IPS-18a (cell line): ENCODE data around the gene CTSC.
"Not testable (repeated sequence)": the region's sequence is repeated elsewhere in the genome, so short reads cannot be mapped to it uniquely, and the experiment has no call there.

Experiments
- H3K27ac ChIP-seq: one replicate; pipeline ENCODE4 v1.5.1; 2013; ENCODE audit warnings: low read length
- H3K27me3 ChIP-seq: one replicate; pipeline ENCODE4 v1.6.1; 2013; ENCODE audit warnings: mild to moderate bottlenecking, low read length; ENCODE audit not compliant: control insufficient read depth, insufficient read depth
- H3K36me3 ChIP-seq: one replicate; pipeline ENCODE4 v1.6.1; 2013; ENCODE audit warnings: low read depth, low read length; ENCODE audit not compliant: control insufficient read depth
- H3K4me1 ChIP-seq: one replicate; pipeline ENCODE4 v1.6.1; 2013; ENCODE audit warnings: low read depth, low read length; ENCODE audit not compliant: control insufficient read depth
- H3K4me3 ChIP-seq: one replicate; pipeline ENCODE4 v1.5.1; 2013; ENCODE audit warnings: low read length
- H3K9ac ChIP-seq: one replicate; pipeline ENCODE4 v1.6.1; 2013; ENCODE audit warnings: mild to moderate bottlenecking, low read length, moderate library complexity
- H3K9me3 ChIP-seq: one replicate; pipeline ENCODE4 v1.6.1; 2013; ENCODE audit warnings: low read depth, low read length; ENCODE audit not compliant: control insufficient read depth

Gene CTSC

DNA sequence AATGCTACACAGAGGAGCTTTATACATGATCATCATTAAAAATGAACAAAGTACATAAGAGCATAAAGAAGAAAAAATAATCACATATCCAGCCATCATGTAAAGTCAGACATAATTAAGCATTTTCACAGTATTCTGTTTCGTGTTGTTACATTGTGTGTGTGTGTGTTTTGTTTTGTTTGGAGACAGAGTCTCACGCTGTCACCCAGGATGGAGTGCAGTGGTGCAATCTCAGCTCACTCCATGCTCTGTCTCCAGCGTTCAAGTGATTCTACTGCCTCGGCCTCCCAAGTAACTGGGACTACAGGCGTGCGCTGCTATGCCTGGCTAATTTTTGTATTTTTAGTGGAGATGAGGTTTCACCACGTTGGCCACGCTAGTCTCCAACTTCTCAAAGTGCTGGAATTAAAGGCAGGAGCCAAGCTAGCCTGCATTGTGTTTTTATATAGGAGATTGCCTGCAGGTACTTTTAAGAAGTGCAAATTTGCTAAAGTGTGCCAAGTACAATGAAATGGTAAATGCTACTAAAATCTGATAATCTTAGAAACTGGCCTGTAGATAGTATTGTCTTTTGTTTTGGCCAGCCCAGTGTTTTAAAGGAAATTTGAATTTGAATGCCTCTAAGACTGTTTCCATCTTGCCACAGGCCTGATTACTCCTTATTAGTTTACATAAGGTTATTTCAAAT is 7.8 kb downstream of the CTSC start:
- H3K27ac ChIP-seq: no peak overlapping the region
- no peak overlapping the region for H3K4me3 ChIP-seq
- no peaks in the 10 kb centered on the region for H3K27me3 ChIP-seq
- H3K9ac ChIP-seq: no peak overlapping the region
- H3K9me3 ChIP-seq: no peaks in the 10 kb centered on the region
- H3K4me1 ChIP-seq: peaks cover 41% of the 10 kb centered on the region
- H3K36me3 ChIP-seq: peaks cover 88% of the 10 kb centered on the region

DNA sequence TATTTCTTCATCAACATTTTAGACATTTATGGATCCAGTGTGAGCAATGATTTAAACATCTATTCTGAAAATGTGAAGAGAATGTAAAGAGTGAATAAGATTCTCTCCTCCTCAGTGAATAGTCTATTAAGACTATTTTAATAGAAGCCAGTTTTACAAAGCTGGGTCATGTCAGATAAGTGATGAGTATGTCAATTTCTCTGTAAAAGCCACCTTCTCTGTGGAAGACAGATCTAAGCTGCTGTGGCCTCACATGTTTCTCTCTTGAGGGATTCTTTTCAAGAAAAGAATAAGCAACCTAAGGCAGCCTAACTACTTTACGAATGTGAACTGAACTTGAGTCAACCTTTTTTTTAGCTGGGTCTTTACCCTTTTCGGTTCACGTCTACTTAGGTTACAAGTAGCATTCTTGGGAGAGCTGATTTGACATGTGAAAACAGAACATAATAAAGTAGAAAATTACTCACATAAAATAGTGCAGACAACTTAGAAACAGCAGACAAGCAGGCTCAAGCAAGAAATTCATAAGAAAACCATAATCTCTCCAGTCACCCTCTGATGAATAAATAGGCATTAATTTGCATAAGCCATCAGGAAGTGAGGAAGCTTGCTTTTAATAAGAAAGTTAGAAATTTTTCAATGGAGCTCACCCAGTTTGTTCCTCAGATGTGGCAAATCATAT is 9.9 kb downstream of the CTSC start:
- Histone ChIP-seq H3K27ac (no peak overlapping the region), H3K36me3 (peaks cover 86% of the 10 kb centered on the region), H3K27me3 (no peaks in the 10 kb centered on the region), H3K9ac (no peak overlapping the region), H3K9me3 (no peaks in the 10 kb centered on the region), H3K4me3 (no peak overlapping the region), H3K4me1 (peaks cover 36% of the 10 kb centered on the region)

DNA sequence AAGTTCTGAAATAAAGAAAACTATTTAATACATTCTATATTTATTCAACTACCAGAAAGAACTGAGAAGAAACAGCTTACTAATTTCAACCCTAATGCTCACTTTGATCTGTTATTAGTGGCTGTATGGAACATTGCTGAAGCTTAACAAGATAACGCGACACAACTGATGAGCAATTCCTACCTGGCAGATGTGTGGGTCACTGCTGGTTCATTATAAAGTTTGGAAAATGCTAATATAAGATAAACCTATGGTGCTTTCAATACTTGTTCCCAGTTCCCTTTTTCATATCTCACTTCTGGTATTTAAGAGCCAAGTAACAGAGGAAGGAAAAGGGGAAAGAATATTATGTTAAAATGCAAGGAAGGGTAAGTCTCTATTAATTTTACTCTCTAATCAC is 10.5 kb downstream of the CTSC start:
- H3K9me3 ChIP-seq: no peaks in the 10 kb centered on the region
- H3K4me3 ChIP-seq: no peak overlapping the region
- H3K9ac ChIP-seq: no peak overlapping the region
- H3K27me3 ChIP-seq: no peaks in the 10 kb centered on the region
- H3K4me1 ChIP-seq: peaks cover 36% of the 10 kb centered on the region
- H3K36me3 ChIP-seq: peaks cover 86% of the 10 kb centered on the region
- H3K27ac ChIP-seq: no peak overlapping the region

DNA sequence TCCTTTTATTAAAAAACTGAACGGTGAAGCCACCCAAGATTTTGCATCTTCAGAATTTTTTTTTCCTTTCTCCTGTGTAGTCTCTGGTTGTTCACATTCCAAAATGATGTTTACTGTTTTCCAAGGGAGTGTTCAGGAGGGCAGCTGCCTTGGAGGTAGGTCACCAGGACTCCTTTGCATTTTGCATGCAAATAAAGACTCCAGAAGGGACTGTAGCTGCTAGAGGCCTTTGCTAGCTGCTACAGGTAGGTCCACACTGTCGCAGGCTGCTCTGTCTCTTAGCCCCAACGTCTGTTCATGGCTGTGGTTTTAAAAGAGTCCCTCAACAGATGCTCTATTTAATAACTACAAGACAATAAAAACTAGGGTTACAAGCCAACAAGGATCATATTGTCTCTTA is 11.4 kb downstream of the CTSC start:
- no peaks in the 10 kb centered on the region for H3K27me3 ChIP-seq
- H3K4me3 ChIP-seq: no peak overlapping the region
- no peak overlapping the region for H3K9ac ChIP-seq
- H3K9me3 ChIP-seq: no peaks in the 10 kb centered on the region
- H3K36me3 ChIP-seq: peaks cover 84% of the 10 kb centered on the region
- H3K4me1 ChIP-seq: peaks cover 33% of the 10 kb centered on the region
- no peak overlapping the region for H3K27ac ChIP-seq

DNA sequence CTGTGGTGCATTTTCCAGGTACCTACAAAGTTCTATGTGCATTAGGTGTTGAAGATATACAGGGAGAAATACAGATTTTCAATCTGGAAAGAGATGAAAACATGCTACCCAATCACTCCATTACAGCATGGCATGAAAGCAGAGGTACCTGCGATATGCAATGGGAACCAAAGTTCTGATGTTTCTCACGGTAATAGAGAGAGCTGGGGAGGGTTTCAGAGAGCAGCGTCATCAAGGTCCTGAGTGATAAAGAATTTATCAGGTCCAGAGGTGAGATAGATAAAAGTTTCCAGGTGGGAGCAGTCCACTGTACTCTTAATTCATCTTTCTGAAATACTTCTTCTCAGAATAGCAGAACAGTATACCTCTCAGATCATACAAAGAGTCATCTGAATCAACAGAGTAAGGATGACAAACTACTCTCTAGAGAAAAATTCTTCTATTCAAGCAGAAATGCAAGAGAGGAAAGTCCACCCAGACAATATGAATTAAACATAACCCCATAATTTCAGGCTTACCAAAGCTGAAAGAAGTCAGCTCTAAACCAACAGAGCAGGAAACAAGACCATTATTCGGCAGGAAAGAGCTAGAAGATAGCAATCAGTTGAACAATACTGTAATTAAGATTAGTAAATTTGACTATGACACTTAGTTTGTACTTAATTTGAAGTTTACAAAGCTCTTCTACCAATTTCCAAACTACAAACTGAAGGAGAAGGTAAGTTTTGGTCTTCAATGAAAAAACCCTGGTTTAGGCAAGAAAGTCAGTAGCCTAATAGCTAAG is 12.8 kb downstream of the CTSC start:
- no peak overlapping the region for H3K4me3 ChIP-seq
- H3K27ac ChIP-seq: no peak overlapping the region
- H3K36me3 ChIP-seq: peaks cover 76% of the 10 kb centered on the region
- H3K9me3 ChIP-seq: no peaks in the 10 kb centered on the region
- no peaks in the 10 kb centered on the region for H3K27me3 ChIP-seq
- no peak overlapping the region for H3K9ac ChIP-seq
- peaks cover 34% of the 10 kb centered on the region for H3K4me1 ChIP-seq

DNA sequence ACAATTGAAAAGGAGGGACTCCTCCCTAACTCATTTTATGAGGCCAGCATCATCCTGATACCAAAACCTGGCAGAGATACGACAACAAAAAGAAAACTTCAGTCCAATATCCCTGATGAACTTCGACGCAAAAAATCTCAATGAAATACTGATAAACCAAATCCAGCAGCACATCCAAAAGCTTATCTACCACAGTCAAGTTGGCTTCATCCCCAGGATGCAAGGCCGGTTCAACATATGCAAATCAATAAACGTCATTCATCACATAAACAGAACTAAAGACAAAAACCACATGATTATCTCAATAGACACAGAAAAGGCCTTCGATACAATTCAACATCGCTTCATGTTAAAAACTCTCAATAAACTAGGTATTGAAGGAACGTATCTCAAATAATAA is 14.7 kb downstream of the CTSC start:
- Histone ChIP-seq H3K4me1 (peaks cover 37% of the 10 kb centered on the region), H3K36me3 (peaks cover 61% of the 10 kb centered on the region)
- not testable (repeated sequence) for H3K27me3 ChIP-seq, H3K9ac ChIP-seq, H3K27ac ChIP-seq, H3K9me3 ChIP-seq, H3K4me3 ChIP-seq

DNA sequence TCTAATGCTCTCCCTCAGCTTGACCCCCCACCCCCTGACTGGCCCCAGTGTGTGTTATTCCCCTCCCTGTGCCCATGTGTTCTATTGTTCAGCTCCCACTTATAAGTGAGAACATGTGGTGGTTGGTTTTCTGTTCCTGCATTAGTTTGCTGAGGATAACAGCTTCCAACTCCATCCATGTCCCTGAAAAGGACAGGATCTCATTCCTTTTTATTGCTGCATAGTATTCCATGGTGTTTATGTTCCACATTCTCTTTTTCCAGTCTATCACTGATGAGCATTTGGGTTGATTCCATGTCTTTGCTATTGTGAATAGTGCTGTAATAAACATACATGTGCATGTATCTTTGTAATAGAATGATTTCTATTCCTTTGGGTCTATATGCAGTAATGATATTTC is 16.1 kb downstream of the CTSC start:
- H3K36me3 ChIP-seq: peaks cover 47% of the 10 kb centered on the region
- H3K9ac ChIP-seq: not testable (repeated sequence)

DNA sequence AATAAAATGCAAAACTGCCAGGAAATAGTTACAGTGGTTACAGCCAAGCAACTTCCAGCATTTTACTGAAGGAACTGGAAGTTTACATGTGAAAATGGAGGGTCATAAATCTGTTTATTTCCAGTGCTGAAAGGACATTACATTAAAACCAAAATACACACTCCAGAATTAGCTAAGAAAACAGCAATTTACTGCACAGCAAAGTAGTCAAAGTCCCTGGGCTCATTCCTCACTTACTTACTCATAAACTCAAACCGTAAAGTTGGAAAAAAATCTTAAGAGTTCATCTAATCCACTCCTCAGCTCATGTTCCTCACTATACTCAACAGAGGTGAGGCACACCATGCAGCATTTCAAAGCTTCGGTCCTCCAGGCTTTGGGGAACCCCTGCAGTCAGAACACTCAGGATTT is 17.4 kb downstream of the CTSC start:
- no peak overlapping the region for H3K27ac ChIP-seq
- no peaks in the 10 kb centered on the region for H3K27me3 ChIP-seq
- peaks cover 16% of the 10 kb centered on the region for H3K4me1 ChIP-seq
- H3K36me3 ChIP-seq: peaks cover 38% of the 10 kb centered on the region
- H3K4me3 ChIP-seq: no peak overlapping the region
- no peaks in the 10 kb centered on the region for H3K9me3 ChIP-seq
- no peak overlapping the region for H3K9ac ChIP-seq

More for the DNA sequence above, 16.1 kb downstream of the CTSC start:
- not testable (repeated sequence) for H3K27me3 ChIP-seq, H3K27ac ChIP-seq, H3K9me3 ChIP-seq, H3K4me3 ChIP-seq
- H3K4me1 ChIP-seq: peaks cover 24% of the 10 kb centered on the region

DNA sequence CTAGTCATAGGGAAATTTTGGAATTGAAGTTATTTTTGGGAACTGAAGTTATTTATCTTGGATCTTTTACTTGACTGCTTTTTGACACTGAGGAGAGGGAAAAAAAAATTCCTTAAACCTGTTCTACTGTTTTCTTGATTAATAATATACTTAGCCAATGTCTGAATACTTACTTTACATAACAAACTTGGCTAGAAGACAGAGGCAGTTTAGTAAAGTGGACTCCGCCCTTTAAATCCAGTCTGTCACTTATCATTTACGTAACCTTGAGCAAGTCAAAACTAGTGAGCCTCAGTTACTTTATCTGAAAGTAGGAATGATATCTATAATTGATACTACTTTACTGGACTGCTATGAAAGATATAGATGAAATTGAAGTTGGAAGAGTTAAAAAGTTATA is 19.5 kb downstream of the CTSC start:
- H3K27ac ChIP-seq: no peak overlapping the region
- H3K4me3 ChIP-seq: no peak overlapping the region
- H3K9ac ChIP-seq: no peak overlapping the region
- no peaks in the 10 kb centered on the region for H3K9me3 ChIP-seq
- H3K4me1 ChIP-seq: peaks cover 12% of the 10 kb centered on the region
- H3K36me3 ChIP-seq: peaks cover 23% of the 10 kb centered on the region
- no peaks in the 10 kb centered on the region for H3K27me3 ChIP-seq

DNA sequence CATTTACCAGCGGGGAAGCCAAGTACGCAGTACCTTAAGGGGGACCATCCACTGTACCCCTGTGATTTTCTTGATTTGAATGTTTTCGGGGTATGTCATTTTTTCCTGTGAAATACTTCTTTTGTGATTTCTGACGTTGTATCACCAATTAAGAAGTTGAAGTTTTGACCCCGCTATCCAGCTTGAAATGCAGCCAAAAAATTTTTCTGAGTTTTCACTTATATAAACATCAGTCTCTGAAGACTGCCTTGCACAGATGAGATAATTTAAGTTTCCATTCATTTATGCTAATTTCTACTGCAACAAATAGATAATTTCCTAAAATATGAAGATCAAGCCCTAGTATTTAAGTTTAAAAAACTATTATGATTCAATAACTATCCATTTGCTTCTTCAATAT is 20.0 kb downstream of the CTSC start:
- H3K27me3 ChIP-seq: no peaks in the 10 kb centered on the region
- no peaks in the 10 kb centered on the region for H3K9me3 ChIP-seq
- no peak overlapping the region for H3K9ac ChIP-seq
- H3K4me1 ChIP-seq: peaks cover 14% of the 10 kb centered on the region
- no peak overlapping the region for H3K27ac ChIP-seq
- H3K4me3 ChIP-seq: no peak overlapping the region
- H3K36me3 ChIP-seq: peaks cover 23% of the 10 kb centered on the region

DNA sequence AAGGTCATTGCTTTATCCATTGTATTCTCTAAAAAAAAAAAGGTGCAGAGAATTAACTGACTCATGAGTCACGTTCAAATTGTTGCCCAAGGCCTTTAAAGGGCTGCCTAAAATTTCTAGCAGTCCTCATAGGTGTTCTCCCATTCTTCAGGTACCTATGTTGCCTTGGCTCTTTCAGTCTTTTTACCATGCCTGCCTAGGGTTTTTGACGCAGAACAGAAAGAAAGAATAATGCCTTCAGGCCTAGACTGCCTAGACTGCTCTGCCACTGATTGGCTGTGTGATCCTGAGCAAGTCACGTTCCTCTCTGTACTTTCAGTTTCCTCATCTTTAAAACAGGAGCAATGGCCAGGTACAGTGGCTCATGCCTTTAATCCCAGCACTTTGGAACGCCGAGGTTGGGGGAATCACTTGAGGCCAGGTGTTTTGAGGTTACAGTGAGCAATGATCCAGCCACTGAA is 21.5 kb downstream of the CTSC start:
- H3K27ac ChIP-seq: no peak overlapping the region
- H3K4me3 ChIP-seq: no peak overlapping the region
- H3K4me1 ChIP-seq: peaks cover 30% of the 10 kb centered on the region
- H3K36me3 ChIP-seq: peaks cover 25% of the 10 kb centered on the region
- no peaks in the 10 kb centered on the region for H3K9me3 ChIP-seq
- no peaks in the 10 kb centered on the region for H3K27me3 ChIP-seq
- H3K9ac ChIP-seq: no peak overlapping the region
